HEK293 (cell line): ENCODE data around the gene PCBP4.

ENCODE experiments used
- CTCF ChIA-PET: fragments of 350-600 bp; formaldehyde crosslinking; extraction: SDS; loops from one replicate; lab custom pipeline; 2021; ENCODE audit warnings: antibody characterized with exemption; lab: Yijun Ruan, JAX
- POLR2A ChIA-PET: fragments of 300-600 bp; formaldehyde crosslinking; extraction: SDS; loops from one replicate; lab custom pipeline; 2020; ENCODE audit warnings: antibody characterized with exemption, inconsistent platforms; lab: Yijun Ruan, JAX
- H3K27ac ChIP-seq: fragments of 200-500 bp; sonication (Bioruptor generic); 2 replicates; pipeline ENCODE4 v1.5.1; 2014; ENCODE audit warnings: low read depth, low read length, control low read depth, inconsistent platforms; ENCODE audit errors: extremely low read depth
- H3K36me3 ChIP-seq, 2 experiments: fragments of 200-500 bp in 1 of 2; sonication (Bioruptor generic) in 1 of 2; 1 replicate in 1 of 2; 2 replicates in 1 of 2; pipeline ENCODE4 v1.5.1; 2014 to 2017; ENCODE audit warnings: inconsistent platforms in 2 of 2, low read length in 2 of 2; ENCODE audit not compliant: control insufficient read depth in 2 of 2, insufficient read depth in 1 of 2
- H3K4me1 ChIP-seq: fragments of 200-500 bp; sonication (Bioruptor generic); 2 replicates; pipeline ENCODE4 v1.5.1; 2014; ENCODE audit warnings: mild to moderate bottlenecking, low read length, inconsistent platforms; ENCODE audit not compliant: control insufficient read depth, insufficient read depth
- H3K4me3 ChIP-seq: 2 replicates; pipeline ENCODE4 v1.5.1; 2011; ENCODE audit warnings: low read depth, mild to moderate bottlenecking, control low read depth, low read length, moderate library complexity
- H3K9me3 ChIP-seq: fragments of 200-500 bp; sonication (Bioruptor generic); 2 replicates; pipeline ENCODE4 v1.5.1; 2014; ENCODE audit warnings: low read depth, low read length, inconsistent platforms; ENCODE audit not compliant: control insufficient read depth, insufficient read depth
- CTCF ChIP-seq: fragments of 450-650 bp; formaldehyde crosslinking; IDR thresholded peaks from 2 replicates; pipeline ENCODE4 v1.5.1; 2016; ENCODE audit warnings: missing biosample characterization, missing genetic modification characterization
- OVOL3 ChIP-seq: fragments of 450-650 bp; formaldehyde crosslinking; IDR thresholded peaks from 2 replicates; pipeline ENCODE4 v1.5.1; 2016; ENCODE audit warnings: missing biosample characterization, missing genetic modification characterization
- SETDB1 ChIP-seq: IDR thresholded peaks from one replicate; pipeline ENCODE4 v1.6.1; 2017; ENCODE audit warnings: mild to moderate bottlenecking, low read length, moderate library complexity, mixed read lengths; ENCODE audit not compliant: insufficient read length
- SP2 ChIP-seq: fragments of 450-650 bp; formaldehyde crosslinking; IDR thresholded peaks from 2 replicates; pipeline ENCODE4 v1.5.1; 2016; ENCODE audit warnings: missing biosample characterization, missing genetic modification characterization
- SP7 ChIP-seq: fragments of 450-650 bp; formaldehyde crosslinking; IDR thresholded peaks from 2 replicates; pipeline ENCODE4 v1.5.1; 2016; ENCODE audit warnings: missing biosample characterization, missing genetic modification characterization
- WT1 ChIP-seq: fragments of 450-650 bp; formaldehyde crosslinking; IDR thresholded peaks from 2 replicates; pipeline ENCODE4 v1.5.1; 2016; ENCODE audit warnings: missing biosample characterization, missing genetic modification characterization
- ZBTB10 ChIP-seq: fragments of 450-650 bp; formaldehyde crosslinking; IDR thresholded peaks from 2 replicates; pipeline ENCODE4 v1.5.1; 2016; ENCODE audit warnings: missing biosample characterization, missing genetic modification characterization
- ZIC2 ChIP-seq: fragments of 450-650 bp; formaldehyde crosslinking; IDR thresholded peaks from 2 replicates; pipeline ENCODE4 v1.5.1; 2016; ENCODE audit warnings: missing biosample characterization, missing genetic modification characterization
- ZNF10 ChIP-seq: fragments of 450-650 bp; formaldehyde crosslinking; IDR thresholded peaks from 2 replicates; pipeline ENCODE4 v1.5.1; 2017; ENCODE audit warnings: missing biosample characterization, missing genetic modification characterization
- ZNF157 ChIP-seq: fragments of 450-650 bp; formaldehyde crosslinking; IDR thresholded peaks from 2 replicates; pipeline ENCODE4 v1.5.1; 2016; ENCODE audit warnings: missing biosample characterization, missing genetic modification characterization
- ZNF169 ChIP-seq: fragments of 450-650 bp; formaldehyde crosslinking; IDR thresholded peaks from 2 replicates; pipeline ENCODE4 v1.5.1; 2016; ENCODE audit warnings: missing biosample characterization, missing genetic modification characterization
- ZNF302 ChIP-seq: fragments of 450-650 bp; formaldehyde crosslinking; IDR thresholded peaks from 2 replicates; pipeline ENCODE4 v1.5.1; 2016; ENCODE audit warnings: missing biosample characterization, missing genetic modification characterization, low read depth
- ZNF311 ChIP-seq: fragments of 450-650 bp; formaldehyde crosslinking; IDR thresholded peaks from 2 replicates; pipeline ENCODE4 v1.5.1; 2017; ENCODE audit warnings: missing biosample characterization, missing genetic modification characterization, borderline replicate concordance
- ZNF335 ChIP-seq: fragments of 450-650 bp; formaldehyde crosslinking; conservative IDR thresholded peaks from 2 replicates; pipeline ENCODE4 v1.5.1; 2016; ENCODE audit warnings: missing biosample characterization, missing genetic modification characterization
- ZNF366 ChIP-seq: fragments of 450-650 bp; formaldehyde crosslinking; conservative IDR thresholded peaks from 2 replicates; pipeline ENCODE4 v1.5.1; 2016; ENCODE audit warnings: missing biosample characterization, missing genetic modification characterization
- ZNF391 ChIP-seq: fragments of 450-650 bp; formaldehyde crosslinking; IDR thresholded peaks from 2 replicates; pipeline ENCODE4 v1.5.1; 2016; ENCODE audit warnings: low read depth, missing biosample characterization, missing genetic modification characterization, borderline replicate concordance
- ZNF521 ChIP-seq: fragments of 450-650 bp; formaldehyde crosslinking; IDR thresholded peaks from 2 replicates; pipeline ENCODE4 v1.5.1; 2017; ENCODE audit warnings: missing biosample characterization, mild to moderate bottlenecking, missing genetic modification characterization
- ZNF530 ChIP-seq: fragments of 450-650 bp; formaldehyde crosslinking; IDR thresholded peaks from 2 replicates; pipeline ENCODE4 v1.5.1; 2016; ENCODE audit warnings: low read depth, missing biosample characterization, missing genetic modification characterization
- ZNF600 ChIP-seq: fragments of 450-650 bp; formaldehyde crosslinking; IDR thresholded peaks from 2 replicates; pipeline ENCODE4 v1.5.1; 2016; ENCODE audit warnings: missing biosample characterization, missing genetic modification characterization
- ZNF654 ChIP-seq: fragments of 450-650 bp; formaldehyde crosslinking; IDR thresholded peaks from 2 replicates; pipeline ENCODE4 v1.5.1; 2016; ENCODE audit warnings: low read depth, missing biosample characterization, missing genetic modification characterization
- ZNF768 ChIP-seq: fragments of 450-650 bp; formaldehyde crosslinking; IDR thresholded peaks from 2 replicates; pipeline ENCODE4 v1.5.1; 2018; ENCODE audit warnings: missing biosample characterization, mild to moderate bottlenecking, missing genetic modification characterization
- ZNF785 ChIP-seq: fragments of 450-650 bp; formaldehyde crosslinking; IDR thresholded peaks from 2 replicates; pipeline ENCODE4 v1.5.1; 2016; ENCODE audit warnings: missing biosample characterization, missing genetic modification characterization
- ZNF830 ChIP-seq: fragments of 450-650 bp; IDR thresholded peaks from 2 replicates; pipeline ENCODE4 v1.5.0; 2018; ENCODE audit warnings: missing biosample characterization, missing genetic modification characterization, low read depth, mild to moderate bottlenecking, moderate library complexity
- ZSCAN23 ChIP-seq: fragments of 450-650 bp; formaldehyde crosslinking; IDR thresholded peaks from 2 replicates; pipeline ENCODE4 v1.5.1; 2016; ENCODE audit warnings: missing biosample characterization, missing genetic modification characterization
- TF ChIP-seq, protein P1 (sequence below): fragments of 450-650 bp; formaldehyde crosslinking; IDR thresholded peaks from 2 replicates; pipeline ENCODE4 v1.5.1; 2017; ENCODE audit warnings: missing biosample characterization, missing genetic modification characterization
- TF ChIP-seq, protein P2 (sequence below): fragments of 450-650 bp; formaldehyde crosslinking; IDR thresholded peaks from 2 replicates; pipeline ENCODE4 v1.5.1; 2016; ENCODE audit warnings: missing biosample characterization, missing genetic modification characterization

Gene PCBP4

GRCh38 chr3:52012699-52013098 lies 45.4 kb upstream of the PCBP4 start (continued):
- TF ChIP-seq, protein P1, sequence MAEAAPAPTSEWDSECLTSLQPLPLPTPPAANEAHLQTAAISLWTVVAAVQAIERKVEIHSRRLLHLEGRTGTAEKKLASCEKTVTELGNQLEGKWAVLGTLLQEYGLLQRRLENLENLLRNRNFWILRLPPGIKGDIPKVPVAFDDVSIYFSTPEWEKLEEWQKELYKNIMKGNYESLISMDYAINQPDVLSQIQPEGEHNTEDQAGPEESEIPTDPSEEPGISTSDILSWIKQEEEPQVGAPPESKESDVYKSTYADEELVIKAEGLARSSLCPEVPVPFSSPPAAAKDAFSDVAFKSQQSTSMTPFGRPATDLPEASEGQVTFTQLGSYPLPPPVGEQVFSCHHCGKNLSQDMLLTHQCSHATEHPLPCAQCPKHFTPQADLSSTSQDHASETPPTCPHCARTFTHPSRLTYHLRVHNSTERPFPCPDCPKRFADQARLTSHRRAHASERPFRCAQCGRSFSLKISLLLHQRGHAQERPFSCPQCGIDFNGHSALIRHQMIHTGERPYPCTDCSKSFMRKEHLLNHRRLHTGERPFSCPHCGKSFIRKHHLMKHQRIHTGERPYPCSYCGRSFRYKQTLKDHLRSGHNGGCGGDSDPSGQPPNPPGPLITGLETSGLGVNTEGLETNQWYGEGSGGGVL, result no peak
- TF ChIP-seq ZNF169 (no peak), CTCF (tag by site-specific recombination) (no peak), ZNF768 (tag by site-specific recombination) (no peak), SP7 (tag by site-specific recombination) (no peak), WT1 (tag by site-specific recombination) (no peak)
- TF ChIP-seq, all 188 proteins: peak for 0

- TF ChIP-seq ZNF366 (tag by site-specific recombination) (peak; percentile 4; the same call in 1 of the 2 replicates), ZNF157 (tag by site-specific recombination) (no peak)
- TF ChIP-seq, all 188 proteins: peak for 1
- CTCF ChIA-PET, result interaction anchor here (0.8 kb wide), 1 partner anchor 10 kb away, joined by 4 read pairs; no protein-coding TSS in a partner anchor
- POLR2A ChIA-PET, result no interaction called here
Observed at GRCh38 chr3:52010431-52010830, 43.2 kb upstream of the PCBP4 start.

DNA sequence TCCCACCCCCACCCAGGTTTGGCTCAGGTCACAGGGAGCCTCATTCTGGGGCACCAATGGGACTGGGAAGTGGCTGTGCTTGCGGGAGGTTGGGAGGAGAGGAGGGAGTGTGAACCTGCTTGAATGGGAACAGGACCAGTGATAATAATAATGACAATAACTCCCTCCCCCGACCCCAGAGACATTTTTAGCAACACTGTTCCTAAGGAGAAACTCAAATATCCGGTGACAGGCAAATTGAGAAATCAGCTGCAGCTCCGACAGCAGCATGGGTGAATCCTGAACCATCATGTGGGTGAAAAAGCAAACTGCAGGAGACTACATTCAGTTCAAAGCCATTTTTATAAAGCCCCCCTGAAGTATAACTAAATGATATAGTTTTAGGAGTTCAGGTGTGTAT lies 40.0 kb upstream of the PCBP4 start:
- TF ChIP-seq ZNF654, result no peak
- no peak for TF ChIP-seq ZNF10 (tag by site-specific recombination)
- TF ChIP-seq SP2 (tag by site-specific recombination), result no peak
- no peak for TF ChIP-seq ZNF335
- TF ChIP-seq ZSCAN23, result no peak
- no peak for TF ChIP-seq ZNF785 (tag by site-specific recombination)
- no peak for TF ChIP-seq ZNF311 (tag by site-specific recombination)
- no peak for TF ChIP-seq ZNF530 (tag by site-specific recombination)
- TF ChIP-seq ZNF600 (tag by site-specific recombination), result no peak
- TF ChIP-seq SETDB1, result no peak
- Histone ChIP-seq H3K4me3 (no peak overlapping the region), H3K27ac (no peak overlapping the region), H3K4me1 (no peaks in the 10 kb centered on the region), H3K36me3 (no peaks in the 10 kb centered on the region), H3K9me3 (no peaks in the 10 kb centered on the region)
- POLR2A ChIA-PET, result interaction anchor here (1.3 kb wide), 1 partner anchor 11 kb away, joined by 3 read pairs; the partner anchor contains the start of gene RPL29
- CTCF ChIA-PET, result no interaction called here

More at GRCh38 chr3:52010431-52010830, 43.2 kb upstream of the PCBP4 start:
- no peaks in the 10 kb centered on the region for H3K9me3 ChIP-seq
- H3K36me3 ChIP-seq, result no peaks in the 10 kb centered on the region
- no peak overlapping the region for H3K27ac ChIP-seq
- no peak overlapping the region for H3K4me3 ChIP-seq
- no peaks in the 10 kb centered on the region for H3K4me1 ChIP-seq

DNA sequence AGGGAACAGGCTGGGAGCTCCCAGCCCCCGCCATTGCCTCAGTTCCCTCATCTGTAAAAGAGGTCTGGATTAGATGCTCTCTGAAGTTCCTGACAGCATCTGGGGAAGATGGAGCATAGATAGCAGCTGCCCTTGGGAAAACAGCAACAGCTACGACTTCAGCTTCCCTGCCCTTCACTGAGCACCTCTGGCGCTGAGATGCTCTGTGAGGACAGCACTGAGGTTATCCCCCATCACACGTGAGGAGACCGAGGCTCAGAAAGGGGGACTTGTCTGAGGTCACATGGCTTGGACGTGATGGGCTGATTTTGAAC lies 39.5 kb upstream of the PCBP4 start:
- Histone ChIP-seq H3K27ac (no peak overlapping the region), H3K4me1 (no peaks in the 10 kb centered on the region), H3K9me3 (no peaks in the 10 kb centered on the region), H3K36me3 (no peaks in the 10 kb centered on the region), H3K4me3 (no peak overlapping the region)
- ChIA-PET POLR2A (no interaction called here), CTCF (no interaction called here)
- TF ChIP-seq ZNF521, result no peak
- no peak for TF ChIP-seq OVOL3 (tag by site-specific recombination)
- TF ChIP-seq ZNF830 (tag by site-specific recombination), result no peak
- TF ChIP-seq ZNF391 (tag by site-specific recombination), result no peak
- TF ChIP-seq, protein P2, sequence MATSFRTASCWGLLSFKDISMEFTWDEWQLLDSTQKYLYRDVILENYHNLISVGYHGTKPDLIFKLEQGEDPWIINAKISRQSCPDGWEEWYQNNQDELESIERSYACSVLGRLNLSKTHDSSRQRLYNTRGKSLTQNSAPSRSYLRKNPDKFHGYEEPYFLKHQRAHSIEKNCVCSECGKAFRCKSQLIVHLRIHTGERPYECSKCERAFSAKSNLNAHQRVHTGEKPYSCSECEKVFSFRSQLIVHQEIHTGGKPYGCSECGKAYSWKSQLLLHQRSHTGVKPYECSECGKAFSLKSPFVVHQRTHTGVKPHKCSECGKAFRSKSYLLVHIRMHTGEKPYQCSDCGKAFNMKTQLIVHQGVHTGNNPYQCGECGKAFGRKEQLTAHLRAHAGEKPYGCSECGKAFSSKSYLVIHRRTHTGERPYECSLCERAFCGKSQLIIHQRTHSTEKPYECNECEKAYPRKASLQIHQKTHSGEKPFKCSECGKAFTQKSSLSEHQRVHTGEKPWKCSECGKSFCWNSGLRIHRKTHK (tag by site-specific recombination), result no peak
- no peak for TF ChIP-seq ZIC2 (tag by site-specific recombination)
- no peak for TF ChIP-seq ZBTB10 (tag by site-specific recombination)
- no peak for TF ChIP-seq ZNF302 (tag by site-specific recombination)
